Activated T-cell treated with anti-CD3 and anti-CD28 coated beads, Interleukin-2, amount 50 U/mL, for 48 hours (primary cell): ENCODE data around the gene GFOD2.

Experiments used
- DNase-seq, 2 experiments: peaks; one replicate each; pipeline ENCODE4 v3.0.0-alpha.2; 2020

GFOD2 gene

DNA sequence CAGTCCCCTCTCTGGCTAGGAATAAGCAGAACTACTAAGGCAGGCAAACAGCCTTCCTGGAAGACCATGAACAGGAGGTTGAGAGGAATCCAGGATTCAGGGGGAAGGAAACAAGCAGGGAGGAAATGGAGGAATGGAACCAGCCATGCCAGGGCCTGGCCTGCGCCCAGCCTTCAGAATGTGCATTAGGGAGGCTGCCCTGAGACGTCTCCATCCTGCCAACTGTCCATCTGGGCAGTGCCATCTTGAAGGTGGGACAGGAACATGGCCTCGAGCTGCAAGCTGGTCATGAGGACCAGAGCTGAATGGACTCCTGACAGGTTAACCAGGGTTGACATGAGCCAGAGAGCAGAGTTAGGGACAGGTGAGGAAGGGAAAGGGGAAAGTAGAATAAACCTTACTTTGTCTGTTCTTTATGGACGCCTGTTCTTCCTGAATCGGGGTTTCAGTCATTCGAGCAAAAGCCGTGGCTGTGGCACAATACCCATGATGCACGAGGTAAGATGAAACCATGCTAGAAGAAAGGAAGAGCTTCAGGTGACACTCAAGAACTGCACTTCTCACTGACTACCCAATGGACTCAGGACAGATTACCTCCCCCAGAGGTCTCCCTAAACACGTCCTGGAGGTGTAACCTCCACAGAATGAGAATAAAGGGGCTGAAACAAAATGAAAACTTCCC lies 12.1 kb upstream of the GFOD2 start:
- DNase-seq, result no peak

DNA sequence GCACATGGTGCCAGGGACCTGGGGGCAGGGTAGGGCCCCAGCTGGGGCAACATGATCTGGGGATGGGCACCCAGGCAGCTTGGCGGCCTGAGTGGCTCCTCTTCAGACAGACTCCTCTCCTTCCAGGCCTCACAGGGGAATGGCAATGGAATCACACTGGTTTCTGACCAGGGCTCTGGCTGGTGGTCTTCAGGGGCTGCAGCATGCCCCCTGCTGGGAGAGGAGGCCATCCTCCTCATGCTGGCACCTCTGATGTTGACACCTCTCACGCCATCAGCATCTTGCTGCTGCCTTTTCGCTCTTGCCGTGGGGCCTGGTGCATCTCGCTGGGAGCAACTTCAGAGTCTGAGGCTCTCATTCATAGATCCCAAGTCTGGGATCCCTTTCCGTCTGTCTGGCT lies 11.2 kb upstream of the GFOD2 start:
- no peak for DNase-seq

DNA sequence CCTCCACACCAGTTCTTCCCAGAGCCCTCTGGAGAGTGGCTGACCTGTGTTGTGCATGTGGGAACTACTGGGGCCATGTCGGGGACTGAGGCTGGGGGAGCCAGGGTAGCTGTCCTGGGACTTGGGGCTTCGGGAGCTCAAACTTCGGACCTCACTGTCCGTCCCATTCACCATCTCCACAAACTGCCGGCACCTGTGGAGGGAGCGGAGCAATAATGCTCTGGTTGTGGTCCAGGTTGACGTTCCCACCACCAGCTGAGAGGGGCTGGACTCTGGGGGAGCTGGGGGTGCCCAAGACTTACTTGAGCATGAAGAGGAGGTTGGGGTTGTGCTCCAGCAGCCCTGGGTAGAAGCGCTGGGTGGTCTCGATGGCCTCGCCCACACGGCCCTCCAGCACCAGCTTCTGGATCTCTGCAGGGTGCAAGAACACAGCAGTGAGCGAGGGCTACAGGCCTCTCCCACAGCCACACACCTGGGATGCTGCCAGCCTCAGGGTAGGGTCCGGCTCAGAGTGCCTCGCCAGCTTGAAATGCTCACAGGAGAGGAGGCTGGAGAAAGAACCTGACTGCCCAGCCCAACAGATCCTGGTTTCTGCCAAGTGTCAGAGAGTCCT lies 10.6 kb upstream of the GFOD2 start:
- no peak for DNase-seq

DNA sequence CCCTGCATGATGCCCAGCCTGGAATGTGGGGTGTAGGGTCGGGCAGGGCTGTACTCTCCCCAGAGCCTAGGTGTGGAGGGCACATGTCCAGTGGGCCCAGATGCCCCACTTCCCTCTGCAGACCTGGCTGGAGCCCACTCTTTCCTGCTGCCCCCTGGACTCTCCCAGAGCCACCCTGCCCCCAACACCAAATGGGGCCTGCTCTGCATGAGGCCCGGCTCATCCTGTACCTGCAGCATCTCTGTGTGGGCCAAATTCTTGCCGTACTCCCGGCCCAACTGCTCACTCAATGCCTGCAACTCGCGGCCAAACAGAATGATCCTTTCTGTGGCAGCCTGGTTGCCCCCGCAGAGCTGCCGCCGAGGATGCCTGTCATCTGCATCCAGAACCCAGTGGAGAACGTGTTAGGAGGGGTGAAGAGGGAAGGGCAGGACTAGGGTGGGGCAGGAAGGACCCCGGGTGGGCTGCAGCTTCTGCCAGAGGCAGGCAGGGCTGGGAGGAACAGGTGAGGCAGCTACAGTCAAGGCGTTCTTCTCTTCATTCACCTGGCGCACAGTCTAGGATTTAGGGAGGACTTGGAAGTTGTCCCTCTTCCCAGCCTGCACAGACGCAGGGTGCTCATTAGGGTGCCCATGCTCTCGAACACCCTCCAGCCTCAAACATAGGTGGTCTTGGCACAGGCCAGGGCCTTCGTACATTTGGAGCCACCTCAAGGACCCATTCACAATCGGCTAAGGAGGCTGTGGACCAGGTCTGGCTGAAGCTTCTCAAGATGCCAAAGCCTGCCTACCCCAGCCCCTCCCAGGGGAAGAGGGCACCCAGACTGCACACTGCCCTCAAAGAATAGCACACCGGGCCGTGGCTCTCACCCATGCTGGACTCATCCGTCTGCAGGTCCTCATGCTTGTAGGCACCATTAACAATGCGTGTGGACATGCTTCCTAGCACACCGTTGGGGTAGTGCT lies 8.7 kb upstream of the GFOD2 start:
- DNase-seq, result no peak

DNA sequence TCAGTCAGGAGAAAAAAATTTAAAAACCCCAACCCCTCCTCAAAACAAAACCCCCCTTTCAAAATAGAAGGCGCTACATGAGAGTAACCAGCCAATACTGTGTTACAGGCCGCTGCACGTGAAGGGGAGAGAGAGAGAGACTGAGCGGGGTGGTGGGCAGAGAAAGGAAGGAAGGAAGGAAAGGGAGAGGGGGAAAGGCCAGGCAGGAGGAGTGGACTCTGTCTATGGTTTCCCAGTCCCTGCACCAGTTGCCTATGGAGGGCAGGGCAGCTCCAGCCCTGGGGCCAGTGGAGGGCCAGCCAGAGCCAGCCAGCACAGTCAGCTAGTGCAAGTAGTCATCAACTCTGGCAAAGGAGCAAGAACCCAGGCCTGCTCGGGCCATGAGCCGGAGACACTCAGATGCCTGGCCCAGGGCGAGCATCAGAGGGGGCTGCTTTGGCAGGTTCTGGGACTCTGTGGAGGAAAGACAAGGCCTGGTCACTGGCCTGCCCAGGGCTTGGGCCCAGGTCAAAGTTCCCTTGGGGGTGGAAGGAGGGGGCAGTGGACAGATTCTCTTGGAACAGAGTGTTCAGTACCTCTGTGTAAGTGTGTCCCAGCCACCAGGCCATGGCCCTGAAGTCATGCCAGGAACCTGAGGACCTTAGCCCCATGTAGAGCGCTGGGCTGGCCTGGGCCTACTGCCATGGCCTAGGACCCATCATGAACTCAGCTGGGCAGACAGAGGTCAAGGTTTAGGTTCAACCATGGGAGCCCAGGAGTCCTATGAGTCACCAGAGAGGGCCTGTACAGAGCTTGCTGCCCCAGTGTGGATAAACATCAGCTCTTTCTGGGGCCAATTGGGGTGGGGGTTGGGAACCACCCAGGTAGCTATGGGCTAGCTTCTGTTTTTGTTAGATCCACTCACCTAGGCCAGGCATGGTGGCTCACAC lies 7.3 kb upstream of the GFOD2 start:
- no peak for DNase-seq

DNA sequence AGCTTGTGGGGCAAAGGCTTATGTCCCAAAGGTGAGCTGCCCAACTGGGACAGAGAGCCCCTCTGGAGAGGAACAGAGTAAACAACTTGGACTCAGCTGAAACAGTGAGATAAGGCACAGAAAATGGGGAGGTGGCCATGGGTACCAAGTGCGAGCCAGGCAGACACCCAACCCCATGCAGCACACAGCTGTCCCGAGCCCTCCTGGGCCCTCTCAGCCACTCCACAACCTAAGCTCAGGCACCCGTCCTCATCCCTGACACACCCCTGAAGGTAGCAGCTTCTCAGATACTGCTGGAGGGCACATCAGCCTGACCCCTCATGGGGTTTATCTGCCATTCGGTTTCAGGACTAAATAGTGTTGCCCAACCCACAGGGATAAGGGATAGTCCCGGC lies 4.8 kb upstream of the GFOD2 start:
- no peak for DNase-seq

GRCh38 chr16:67723151-67723910 lies 4.2 kb upstream of the GFOD2 start:
- DNase-seq, result no peak

GRCh38 chr16:67720236-67720635 lies 1.1 kb upstream of the GFOD2 start:
- DNase-seq, result no peak

DNA sequence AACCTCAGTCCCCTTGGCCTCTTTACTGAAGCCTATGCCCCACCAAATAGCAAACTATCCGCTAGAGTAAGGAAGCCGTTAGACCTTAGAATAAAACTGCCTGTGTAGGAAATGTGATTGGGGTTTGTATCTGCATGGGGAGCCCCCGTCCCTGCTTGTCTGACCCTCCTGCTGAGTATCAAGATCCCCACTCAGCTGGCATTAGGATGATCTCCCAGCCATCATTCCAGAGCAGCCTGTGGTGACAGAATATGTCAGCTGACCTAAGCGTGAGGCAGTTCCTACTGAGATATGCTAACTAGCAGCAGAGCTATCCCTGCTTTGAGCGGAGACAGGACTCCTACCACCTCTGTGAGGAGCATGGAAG lies 645 bp upstream of the GFOD2 start:
- peak; percentile 42 to 52 for DNase-seq

GRCh38 chr16:67718668-67719047 lies 458 bp downstream of the GFOD2 start:
- peak; percentile 40 to 45 for DNase-seq

- DNase-seq, result no peak
Measured at GRCh38 chr16:67716097-67716496, 3.0 kb downstream of the GFOD2 start.

GRCh38 chr16:67714522-67714921 lies 4.6 kb downstream of the GFOD2 start:
- no peak for DNase-seq

DNA sequence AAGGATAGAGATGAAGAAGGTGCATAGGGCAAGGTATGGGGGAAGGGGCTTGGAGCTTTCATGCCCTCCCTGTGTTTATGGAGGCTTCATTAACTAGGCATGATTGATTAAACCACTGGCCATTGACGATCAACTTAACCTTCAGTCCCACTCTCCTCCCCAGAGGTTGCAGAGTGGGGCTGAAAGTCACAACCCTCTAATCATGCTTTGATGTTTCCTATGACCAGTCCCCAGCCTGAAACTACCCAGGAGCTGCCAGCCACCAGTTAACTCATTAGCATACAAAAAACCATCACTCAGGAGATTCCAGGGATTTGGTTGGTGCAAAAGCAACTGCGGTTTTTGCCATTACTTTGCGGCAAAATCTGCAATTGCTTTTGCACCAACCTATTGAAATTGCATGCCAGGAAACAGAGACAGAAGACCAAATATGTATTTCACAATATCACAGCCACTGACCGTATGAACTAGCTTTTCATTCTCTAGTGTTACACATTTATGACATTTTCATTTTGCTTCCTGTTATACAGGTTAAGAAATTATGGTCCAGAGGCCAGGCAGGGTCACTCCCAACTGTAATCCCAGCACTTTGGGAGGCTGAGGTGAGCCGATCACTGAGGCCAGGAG lies 5.4 kb downstream of the GFOD2 start:
- DNase-seq, result no peak

DNA sequence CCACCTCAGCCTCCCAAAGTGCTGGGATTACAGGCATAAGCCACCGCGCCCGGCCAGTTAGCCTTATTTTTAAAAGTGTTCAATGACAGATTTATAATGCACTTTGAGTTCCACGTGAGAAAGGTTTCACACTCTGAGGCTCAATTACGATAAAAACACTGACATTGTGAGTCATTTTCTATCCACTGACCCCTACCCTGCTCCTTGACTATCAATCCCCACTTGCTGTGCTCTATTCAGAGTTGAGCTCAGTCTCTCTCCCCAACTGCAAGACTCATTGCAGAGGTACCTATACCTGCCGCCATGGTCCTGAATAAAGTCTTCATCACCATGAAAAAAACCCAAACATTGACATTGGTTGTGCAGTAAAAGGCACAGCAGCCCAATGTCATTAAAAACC lies 8.5 kb downstream of the GFOD2 start:
- DNase-seq, result no peak

DNA sequence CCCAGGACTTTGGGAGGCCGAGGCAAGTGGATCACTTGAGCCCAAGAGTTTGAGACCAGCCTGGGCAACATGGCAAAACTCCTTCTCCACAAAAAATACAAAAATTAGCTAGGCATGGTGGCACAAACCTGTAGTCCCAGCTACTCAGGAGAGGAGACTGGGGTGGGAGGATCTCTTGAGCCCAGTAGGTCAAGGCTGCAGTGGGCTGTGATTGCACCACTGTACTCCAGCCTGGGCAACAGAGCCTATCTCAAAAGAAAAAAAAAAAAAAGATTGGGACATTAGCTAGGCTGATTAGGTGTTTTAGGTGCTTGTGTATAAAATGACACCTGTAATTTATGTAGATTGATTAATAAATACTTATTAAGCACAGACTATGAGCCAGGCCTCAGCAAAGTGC lies 10.1 kb downstream of the GFOD2 start:
- DNase-seq, result no peak

GRCh38 chr16:67708368-67708771 lies 10.7 kb downstream of the GFOD2 start:
- no peak for DNase-seq

GRCh38 chr16:67707790-67708189 lies 11.3 kb downstream of the GFOD2 start:
- DNase-seq, result no peak

DNA sequence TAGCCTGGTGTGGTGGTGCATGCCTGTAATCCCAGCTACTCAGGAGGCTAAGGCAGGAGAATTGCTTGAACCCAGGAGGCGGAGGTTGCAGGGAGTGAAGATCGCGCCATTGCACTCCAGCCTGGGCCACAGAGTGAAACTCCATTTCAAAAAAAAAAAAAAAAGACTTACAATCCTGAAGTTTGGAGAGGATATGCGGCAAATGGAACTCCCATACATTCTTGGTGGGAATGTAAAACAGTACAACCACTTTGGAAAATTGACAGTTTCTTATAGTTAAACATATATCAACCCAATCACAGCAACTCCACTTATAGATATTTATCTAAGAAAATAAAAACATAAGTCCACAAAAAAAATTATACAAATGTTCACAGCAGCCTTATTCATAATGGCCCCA lies 11.9 kb downstream of the GFOD2 start:
- DNase-seq, result no peak

GRCh38 chr16:67704110-67704509 lies 15.0 kb downstream of the GFOD2 start:
- no peak for DNase-seq

DNA sequence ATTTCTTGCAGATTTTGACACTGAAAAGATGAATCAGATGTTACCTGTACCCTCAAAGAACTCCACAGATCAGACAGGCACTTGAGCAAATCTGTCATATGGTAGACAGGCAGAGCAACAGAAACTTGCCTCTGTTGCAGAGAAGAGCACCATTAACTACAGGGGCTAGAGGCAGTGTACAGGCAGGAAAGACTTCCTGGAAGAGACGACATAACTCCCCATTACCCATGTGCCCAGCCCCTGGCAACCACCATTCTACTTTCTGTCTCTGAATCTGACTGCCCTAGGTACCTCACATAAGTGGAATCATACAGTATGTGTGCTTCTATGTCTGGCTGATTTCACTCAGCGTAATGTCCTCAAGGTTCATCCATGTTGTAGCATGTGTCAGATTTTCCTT lies 15.5 kb downstream of the GFOD2 start:
- no peak for DNase-seq

- DNase-seq, result no peak
Measured at GRCh38 chr16:67702130-67702529, 17.0 kb downstream of the GFOD2 start.

GRCh38 chr16:67701420-67701819 lies 17.7 kb downstream of the GFOD2 start:
- no peak for DNase-seq
